HUES6 (cell line): ENCODE data around the gene MAPRE2.

Source experiments
- H3K27ac ChIP-seq: 2 replicates; pipeline ENCODE4 v1.7.0; 2013; ENCODE audit warnings: low read depth, mild to moderate bottlenecking, low read length, inconsistent platforms
- H3K27me3 ChIP-seq: 2 replicates; pipeline ENCODE4 v1.6.1; 2013; ENCODE audit warnings: low read length; ENCODE audit not compliant: control insufficient read depth, insufficient read depth
- H3K36me3 ChIP-seq: 2 replicates; pipeline ENCODE4 v1.6.1; 2013; ENCODE audit warnings: low read length; ENCODE audit not compliant: control insufficient read depth, insufficient read depth
- H3K4me1 ChIP-seq: 2 replicates; pipeline ENCODE4 v1.6.1; 2013; ENCODE audit warnings: low read length; ENCODE audit not compliant: control insufficient read depth, insufficient read depth
- H3K4me3 ChIP-seq: 2 replicates; pipeline ENCODE4 v1.5.1; 2013; ENCODE audit warnings: low read depth, low read length
- H3K9ac ChIP-seq: one replicate; pipeline ENCODE4 v1.6.1; 2013; ENCODE audit warnings: mild to moderate bottlenecking, low read length
- H3K9me3 ChIP-seq: 2 replicates; pipeline ENCODE4 v1.6.1; 2013; ENCODE audit warnings: low read depth, low read length; ENCODE audit not compliant: control insufficient read depth, insufficient read depth

Gene MAPRE2

DNA sequence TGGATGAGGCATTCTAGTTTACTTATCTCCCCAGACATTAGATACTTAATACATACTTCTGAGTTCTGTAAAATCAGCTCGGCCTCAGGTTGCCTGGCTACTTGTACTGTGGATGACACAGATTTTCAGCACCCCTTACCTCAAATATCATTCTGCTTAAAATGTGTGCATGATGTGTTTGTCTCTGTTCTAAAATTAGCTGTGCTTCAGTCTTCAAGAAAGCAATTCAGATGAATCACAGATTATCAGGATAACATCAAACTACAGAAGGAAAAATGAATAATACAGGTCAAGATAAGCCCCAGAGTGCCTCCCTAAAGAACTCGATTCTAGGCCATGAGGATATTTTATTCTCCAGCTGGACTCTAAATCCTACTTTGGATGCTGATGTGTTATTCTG is 21.3 kb upstream of the MAPRE2 start:
- H3K9ac ChIP-seq = no peak overlapping the region
- H3K27me3 ChIP-seq = no peaks in the 10 kb centered on the region
- no peaks in the 10 kb centered on the region for H3K9me3 ChIP-seq
- no peaks in the 10 kb centered on the region for H3K4me1 ChIP-seq
- H3K36me3 ChIP-seq = no peaks in the 10 kb centered on the region
- no peak overlapping the region for H3K27ac ChIP-seq
- H3K4me3 ChIP-seq = no peak overlapping the region

DNA sequence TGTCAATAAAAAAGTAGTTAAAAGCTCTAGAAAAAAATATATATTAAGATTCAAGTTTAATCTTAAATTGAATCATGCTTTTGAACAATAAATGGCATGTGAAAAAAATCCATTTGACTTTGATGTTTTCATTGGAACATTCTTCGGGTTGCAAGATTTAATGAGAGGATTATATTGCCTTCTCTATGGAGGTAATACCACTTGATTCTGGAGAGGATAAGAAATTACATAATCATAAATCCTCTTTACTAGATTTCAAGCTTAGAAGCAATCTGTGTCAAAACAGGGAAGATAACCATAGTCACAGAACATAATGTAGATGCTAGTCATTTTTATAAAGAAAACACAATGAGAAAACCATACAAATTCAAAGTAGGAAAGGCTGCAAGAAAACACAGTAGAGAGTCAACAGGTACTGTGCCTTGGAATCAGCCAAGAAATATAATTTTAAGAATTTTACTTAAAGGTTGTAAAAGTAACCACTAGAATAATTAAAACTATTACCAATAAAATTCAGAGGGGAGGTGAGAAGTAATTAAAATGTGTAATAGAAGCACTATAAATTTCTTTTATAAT is 18.7 kb upstream of the MAPRE2 start:
- no peak overlapping the region for H3K4me3 ChIP-seq
- H3K27ac ChIP-seq = no peak overlapping the region
- H3K9me3 ChIP-seq = no peaks in the 10 kb centered on the region
- H3K36me3 ChIP-seq = no peaks in the 10 kb centered on the region
- H3K27me3 ChIP-seq = no peaks in the 10 kb centered on the region
- H3K9ac ChIP-seq = no peak overlapping the region
- peaks cover 2% of the 10 kb centered on the region; the same call in 1 of the 2 replicates for H3K4me1 ChIP-seq

DNA sequence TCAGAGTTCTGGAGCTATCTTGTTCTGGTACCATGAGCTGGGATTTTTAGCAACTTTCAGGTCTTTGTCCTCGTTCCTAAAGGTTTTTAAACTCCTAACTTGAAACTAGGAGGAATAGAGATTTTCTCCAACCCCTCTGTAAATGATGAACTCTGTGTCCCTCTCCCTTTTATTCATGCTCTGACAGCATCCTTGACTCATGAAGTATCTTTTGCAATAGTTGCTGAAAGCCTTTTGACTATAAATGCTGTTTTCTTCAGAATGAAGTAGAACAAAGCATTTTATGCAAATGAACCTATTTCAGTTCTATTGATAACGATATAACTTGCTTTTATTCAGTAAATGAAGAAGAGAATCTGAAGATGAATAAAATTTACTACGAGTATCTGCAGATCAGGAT is 17.0 kb upstream of the MAPRE2 start:
- H3K27me3 ChIP-seq = no peaks in the 10 kb centered on the region

DNA sequence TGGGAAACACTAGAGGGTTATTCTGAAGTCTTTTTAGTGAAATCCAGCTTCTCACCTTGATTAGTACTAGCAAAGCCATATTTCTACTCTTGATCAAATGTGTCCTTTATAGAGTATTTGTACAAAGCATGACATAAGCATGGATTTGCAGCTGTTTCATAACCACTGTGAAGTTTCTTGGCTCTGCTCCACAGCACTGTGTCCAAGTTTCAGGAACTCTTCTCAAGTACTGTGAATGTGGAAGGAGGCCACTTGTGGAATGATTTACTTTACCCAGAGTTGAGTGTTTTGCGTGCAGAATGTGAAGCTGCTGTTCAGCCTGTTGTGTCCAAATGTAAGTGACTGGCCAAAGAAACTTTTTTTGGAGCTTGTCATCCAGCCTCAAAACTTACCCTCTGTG is 16.2 kb upstream of the MAPRE2 start:
- Histone ChIP-seq H3K27ac (no peak overlapping the region), H3K27me3 (no peaks in the 10 kb centered on the region)

More for the DNA sequence above, 17.0 kb upstream of the MAPRE2 start:
- Histone ChIP-seq H3K9me3 (no peaks in the 10 kb centered on the region), H3K9ac (no peak overlapping the region), H3K27ac (no peak overlapping the region), H3K4me3 (no peak overlapping the region), H3K4me1 (peaks cover 2% of the 10 kb centered on the region; the same call in 1 of the 2 replicates), H3K36me3 (no peaks in the 10 kb centered on the region)

DNA sequence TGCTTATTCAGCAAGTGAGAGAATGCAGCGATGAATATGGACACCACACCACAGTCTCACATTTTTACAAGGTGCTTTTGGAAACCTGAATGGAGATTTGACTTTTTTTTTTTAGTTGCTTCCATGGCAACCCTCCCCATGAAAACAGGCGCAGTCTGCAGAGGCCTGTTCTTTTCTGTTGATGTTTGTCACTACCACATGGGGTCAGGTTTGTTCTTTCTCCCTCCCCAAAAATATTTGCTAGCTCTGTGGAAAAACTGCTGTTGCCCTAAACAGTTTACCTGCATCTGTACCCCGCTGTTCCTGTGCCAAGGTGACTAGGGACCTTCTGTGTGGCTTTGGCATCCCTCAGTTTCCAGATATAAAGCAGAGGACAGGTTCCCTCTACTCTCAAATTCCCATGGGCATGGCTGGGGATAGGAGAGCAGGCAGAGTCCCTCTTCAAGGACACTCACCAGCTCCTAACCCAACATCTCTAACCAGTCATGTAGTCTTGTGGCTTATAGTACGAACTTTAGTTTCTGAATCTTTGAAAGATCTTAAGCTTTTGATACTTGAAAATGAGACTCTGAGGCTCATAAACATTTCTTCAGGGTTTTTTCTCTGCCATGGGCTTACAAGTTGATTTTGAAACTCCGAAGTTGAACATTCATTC is 14.7 kb upstream of the MAPRE2 start:
- Histone ChIP-seq H3K27me3 (no peaks in the 10 kb centered on the region), H3K36me3 (no peaks in the 10 kb centered on the region), H3K27ac (no peak overlapping the region), H3K9ac (no peak overlapping the region), H3K4me1 (peaks cover 2% of the 10 kb centered on the region; the same call in 1 of the 2 replicates), H3K4me3 (no peak overlapping the region), H3K9me3 (no peaks in the 10 kb centered on the region)

More for the DNA sequence above, 16.2 kb upstream of the MAPRE2 start:
- H3K4me1 ChIP-seq = peaks cover 2% of the 10 kb centered on the region; the same call in 1 of the 2 replicates
- no peak overlapping the region for H3K9ac ChIP-seq
- no peaks in the 10 kb centered on the region for H3K9me3 ChIP-seq
- H3K4me3 ChIP-seq = no peak overlapping the region
- no peaks in the 10 kb centered on the region for H3K36me3 ChIP-seq

DNA sequence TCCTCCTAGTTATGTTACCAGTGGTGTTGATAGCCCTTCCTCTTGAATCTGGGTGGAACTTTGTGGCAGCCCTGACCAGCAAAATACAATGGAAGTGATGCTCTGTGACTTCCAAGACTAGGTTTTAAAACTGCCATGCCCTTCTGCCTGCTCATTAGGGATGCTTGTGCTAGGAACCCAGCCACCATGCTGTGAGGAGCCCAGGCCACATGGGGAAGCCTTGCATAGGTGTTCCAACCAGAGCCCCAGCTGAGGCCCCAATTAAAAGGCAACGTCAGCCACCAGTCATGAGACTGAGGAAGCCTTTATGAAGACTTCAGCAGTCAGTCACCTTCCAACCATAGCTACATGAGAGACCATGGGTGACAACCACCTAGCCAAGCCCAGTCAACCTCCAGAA is 14.0 kb upstream of the MAPRE2 start:
- H3K9ac ChIP-seq = no peak overlapping the region
- no peaks in the 10 kb centered on the region for H3K27me3 ChIP-seq
- peaks cover 2% of the 10 kb centered on the region; the same call in 1 of the 2 replicates for H3K4me1 ChIP-seq
- no peaks in the 10 kb centered on the region for H3K9me3 ChIP-seq
- no peak overlapping the region for H3K27ac ChIP-seq
- H3K4me3 ChIP-seq = no peak overlapping the region
- H3K36me3 ChIP-seq = no peaks in the 10 kb centered on the region

DNA sequence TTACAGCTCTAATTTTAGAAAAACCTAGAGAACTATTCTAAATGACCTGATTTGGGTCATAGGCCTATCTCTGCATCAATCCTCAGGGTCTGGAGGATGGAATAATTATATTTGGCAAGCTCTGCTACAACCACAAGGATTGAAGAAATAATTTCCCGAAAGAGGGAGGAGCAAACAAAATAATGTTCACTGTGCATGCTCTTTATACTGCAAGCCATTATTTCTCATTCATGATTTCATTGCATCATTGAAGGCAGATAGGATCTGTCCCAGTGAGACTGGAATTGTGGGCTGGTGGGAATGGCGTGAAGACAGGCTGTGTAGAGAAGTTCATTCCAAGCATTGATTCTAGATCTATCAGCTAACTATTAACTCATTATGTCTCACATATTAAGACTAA is 12.7 kb upstream of the MAPRE2 start:
- Histone ChIP-seq H3K27ac (no peak overlapping the region), H3K9me3 (no peaks in the 10 kb centered on the region), H3K36me3 (no peaks in the 10 kb centered on the region), H3K4me1 (peaks cover 2% of the 10 kb centered on the region; the same call in 1 of the 2 replicates), H3K9ac (no peak overlapping the region), H3K4me3 (no peak overlapping the region), H3K27me3 (no peaks in the 10 kb centered on the region)

DNA sequence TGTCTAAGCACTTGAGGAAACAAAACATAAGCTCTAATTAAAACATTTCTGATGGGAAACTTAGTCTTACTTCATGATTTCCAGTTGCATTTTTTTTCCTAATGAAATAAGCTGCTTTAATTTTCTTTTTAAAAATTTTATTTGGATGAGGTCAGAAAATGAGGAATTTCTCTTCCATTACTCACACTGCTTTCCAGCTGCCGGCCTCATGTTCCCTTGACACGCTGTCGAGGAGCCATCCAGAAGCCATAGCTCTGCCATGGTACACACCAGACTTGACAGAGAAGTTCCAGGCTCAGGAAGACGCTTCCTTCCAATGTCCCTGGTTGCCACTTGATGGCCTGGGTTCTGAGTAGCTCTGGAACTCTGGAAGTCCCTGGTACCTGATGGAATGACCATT is 12.1 kb upstream of the MAPRE2 start:
- H3K4me1 ChIP-seq = peaks cover 2% of the 10 kb centered on the region; the same call in 1 of the 2 replicates
- no peak overlapping the region for H3K4me3 ChIP-seq
- no peaks in the 10 kb centered on the region for H3K36me3 ChIP-seq
- H3K9ac ChIP-seq = no peak overlapping the region
- no peaks in the 10 kb centered on the region for H3K27me3 ChIP-seq
- no peaks in the 10 kb centered on the region for H3K9me3 ChIP-seq
- H3K27ac ChIP-seq = no peak overlapping the region

DNA sequence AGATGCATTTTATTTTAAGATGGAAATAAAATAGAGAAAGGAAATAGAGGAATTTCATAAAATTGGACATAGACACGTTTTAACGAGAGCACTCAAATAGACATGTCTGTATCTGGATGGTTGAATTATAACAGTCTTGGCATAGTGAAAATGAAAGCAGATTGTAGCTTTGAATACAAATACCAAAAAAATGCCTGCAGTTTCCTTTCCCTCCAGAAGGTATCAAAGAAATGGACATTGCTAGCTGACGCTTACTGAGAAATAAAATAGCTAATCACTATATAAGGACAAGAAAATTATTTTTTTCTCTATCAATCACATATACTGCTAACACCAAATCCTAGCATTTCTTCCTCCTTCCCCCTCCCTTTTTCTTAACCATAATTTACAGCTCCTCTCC is 11.4 kb upstream of the MAPRE2 start:
- Histone ChIP-seq H3K9ac (no peak overlapping the region), H3K27me3 (no peaks in the 10 kb centered on the region), H3K4me1 (peaks cover 2% of the 10 kb centered on the region; the same call in 1 of the 2 replicates), H3K4me3 (no peak overlapping the region), H3K36me3 (no peaks in the 10 kb centered on the region), H3K9me3 (no peaks in the 10 kb centered on the region), H3K27ac (no peak overlapping the region)

DNA sequence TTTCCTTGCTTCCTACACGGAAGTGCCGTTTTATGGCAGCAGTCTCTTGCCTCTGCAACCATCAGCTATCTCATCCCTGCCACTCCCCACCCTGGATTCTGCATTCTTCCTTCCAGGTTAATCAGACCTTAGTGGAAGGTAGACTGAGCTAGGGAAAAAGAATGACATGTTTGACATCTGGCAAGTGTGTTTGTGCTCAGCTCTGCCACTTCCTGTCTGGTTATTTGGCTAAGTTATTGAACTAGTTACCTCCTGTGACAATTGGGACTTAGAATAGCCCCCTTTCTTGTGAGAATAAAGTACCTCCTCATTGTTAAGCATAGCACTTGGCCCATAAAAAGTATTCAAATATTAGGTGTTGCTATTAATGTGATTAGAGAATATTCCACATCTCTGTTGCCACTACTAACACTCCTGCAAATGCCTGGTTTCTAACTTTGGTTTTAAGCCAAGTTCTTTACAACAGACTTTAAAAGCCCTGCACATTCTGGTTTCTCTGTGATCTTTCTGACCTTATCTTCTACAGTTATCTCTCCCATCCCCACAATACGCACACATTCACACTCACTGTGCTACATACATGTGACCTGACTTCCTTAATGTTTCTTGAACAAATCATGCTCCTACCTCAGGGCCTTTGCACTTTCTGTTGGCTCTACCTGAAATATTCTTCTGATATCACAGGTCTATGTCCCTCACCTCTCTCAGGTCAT is 10.8 kb upstream of the MAPRE2 start:
- H3K27ac ChIP-seq = no peak overlapping the region
- no peak overlapping the region for H3K9ac ChIP-seq

DNA sequence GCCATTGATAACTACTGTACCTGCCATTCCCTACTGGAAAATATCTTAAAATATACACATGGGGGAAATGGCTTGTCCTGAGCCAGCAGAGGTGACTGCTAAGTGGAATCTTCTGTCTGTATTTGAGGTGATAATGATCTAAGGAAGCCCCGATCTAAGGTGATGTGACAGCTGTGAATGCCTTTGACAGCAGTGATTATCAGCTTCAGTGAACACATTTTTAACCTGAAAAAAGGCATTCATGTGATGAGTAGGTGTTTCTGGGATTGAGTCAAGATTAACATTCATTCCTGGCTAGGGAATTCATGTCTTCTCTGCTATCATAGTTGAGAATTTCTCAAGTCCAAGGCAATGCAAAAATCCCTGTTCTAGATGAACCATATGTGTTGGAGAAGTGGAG is 9.1 kb upstream of the MAPRE2 start:
- H3K36me3 ChIP-seq = no peaks in the 10 kb centered on the region
- no peaks in the 10 kb centered on the region for H3K4me1 ChIP-seq
- no peak overlapping the region for H3K9ac ChIP-seq
- H3K4me3 ChIP-seq = no peak overlapping the region
- H3K27ac ChIP-seq = no peak overlapping the region
- no peaks in the 10 kb centered on the region for H3K27me3 ChIP-seq
- H3K9me3 ChIP-seq = no peaks in the 10 kb centered on the region

More for the DNA sequence above, 10.8 kb upstream of the MAPRE2 start:
- Histone ChIP-seq H3K4me3 (no peak overlapping the region), H3K9me3 (no peaks in the 10 kb centered on the region), H3K36me3 (no peaks in the 10 kb centered on the region), H3K27me3 (no peaks in the 10 kb centered on the region), H3K4me1 (peaks cover 2% of the 10 kb centered on the region; the same call in 1 of the 2 replicates)
